ENCODE data around the gene CDC14B.
"Not testable (repeated sequence)": the region's sequence is repeated elsewhere in the genome, so short reads cannot be mapped to it uniquely, and the experiment has no call there.

Gene CDC14B

DNA sequence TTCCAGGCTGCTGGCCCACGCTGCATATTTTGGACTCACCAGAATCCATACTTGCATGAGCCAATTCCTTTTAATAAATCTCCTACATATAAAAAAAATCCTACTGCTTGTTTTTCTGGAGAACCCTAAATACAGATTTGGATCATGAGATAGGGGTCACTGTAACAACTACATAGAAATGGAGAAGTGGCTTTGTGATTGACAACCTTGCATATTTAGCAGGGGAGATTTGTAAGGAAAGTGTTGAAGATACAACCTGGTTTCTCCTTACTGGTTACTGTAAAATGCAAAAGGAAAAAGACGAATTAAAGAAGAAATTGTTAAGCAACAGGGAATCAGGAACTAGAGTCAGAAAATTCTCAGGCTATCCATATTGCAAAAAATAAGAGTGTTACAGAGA, 94.9 kb downstream of the CDC14B start:
- no peak for FAIRE-seq

GRCh38 chr9:96524045-96524444, 95.6 kb downstream of the CDC14B start:
- FAIRE-seq, result no peak

DNA sequence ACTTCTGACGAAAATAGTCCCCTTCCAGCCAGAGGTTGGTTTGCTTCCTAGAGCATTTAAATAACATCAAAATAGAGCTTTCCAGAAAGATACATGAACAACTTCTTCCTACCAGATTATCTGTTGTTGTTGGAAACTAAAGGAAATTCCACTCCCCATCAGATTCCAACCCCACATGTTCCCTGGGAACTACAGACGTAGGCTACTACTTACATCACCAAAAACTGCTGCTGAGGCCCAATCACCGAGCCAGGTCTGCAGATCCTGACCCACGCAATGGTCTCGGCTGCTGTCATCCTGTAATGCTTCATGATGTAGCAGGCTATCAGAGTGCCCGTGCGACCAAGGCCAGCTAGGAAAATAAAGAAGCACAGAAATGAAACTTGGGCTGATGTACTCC, 96.3 kb downstream of the CDC14B start:
- no peak for FAIRE-seq

- FAIRE-seq, result no peak
These were observed 97.3 kb downstream of the CDC14B start for GRCh38 chr9:96522366-96522765.

DNA sequence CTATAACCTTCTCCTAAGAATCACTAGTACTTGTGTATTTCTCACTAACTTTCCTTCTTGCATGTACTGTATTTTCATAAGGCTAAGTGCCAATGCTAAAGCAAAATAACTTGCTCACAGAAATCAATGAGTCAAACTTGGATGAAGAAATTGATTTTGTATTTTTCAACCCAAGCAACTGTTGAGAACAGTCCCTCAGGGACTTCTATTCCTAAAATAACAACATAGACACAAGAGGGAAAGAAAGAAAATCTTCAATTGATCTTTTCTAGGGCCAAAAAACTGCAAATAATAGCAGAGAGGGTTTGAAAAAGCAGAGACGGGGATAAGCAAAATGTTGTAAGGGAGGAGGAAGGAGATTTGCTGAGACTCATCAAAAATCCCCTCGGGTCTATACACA, 99.9 kb downstream of the CDC14B start:
- FAIRE-seq, result no peak

- FAIRE-seq, result no peak
These were observed 100.5 kb downstream of the CDC14B start for GRCh38 chr9:96519095-96519494.

DNA sequence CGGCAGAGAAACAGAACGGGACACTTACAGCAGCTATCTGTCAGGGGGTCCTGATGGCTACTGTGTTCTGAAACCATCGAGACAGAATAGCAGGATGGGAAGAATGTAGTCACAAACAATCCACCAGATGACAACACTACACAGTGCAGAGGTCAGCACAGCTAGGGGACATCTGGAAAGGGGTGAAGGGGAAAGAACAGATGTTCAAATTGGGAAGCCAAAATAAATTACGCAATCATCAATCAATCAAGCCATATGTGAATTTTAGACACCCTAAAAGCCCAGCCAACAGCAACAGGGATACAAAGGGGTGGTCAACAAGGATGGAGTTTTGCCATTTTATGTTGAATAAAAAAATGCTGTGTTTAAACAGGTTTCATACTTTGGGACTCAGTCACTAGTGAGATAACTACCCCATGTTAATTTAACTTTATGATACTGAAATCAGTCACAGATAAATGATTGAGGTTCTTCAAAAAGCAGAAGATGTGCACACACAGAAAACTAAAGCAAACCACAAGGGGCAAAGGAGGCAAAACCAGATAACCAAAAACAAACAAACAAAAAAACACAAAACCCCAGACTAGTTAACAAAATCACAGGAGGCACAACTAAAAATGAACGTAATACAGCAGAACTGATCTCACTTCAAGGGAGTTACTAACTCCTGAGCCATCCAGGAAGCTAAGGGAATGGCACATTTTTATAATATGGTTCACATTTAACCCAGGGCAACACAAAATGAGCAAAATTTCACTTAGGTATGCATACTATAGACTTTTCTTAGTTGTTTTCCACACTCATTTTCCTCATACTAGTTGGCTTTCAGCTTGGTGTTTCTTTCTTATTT, 103.8 kb downstream of the CDC14B start:
- no peak for FAIRE-seq

- no peak for FAIRE-seq
These were observed 104.9 kb downstream of the CDC14B start for GRCh38 chr9:96514800-96515158.

GRCh38 chr9:96514108-96514799, 105.4 kb downstream of the CDC14B start:
- no peak for FAIRE-seq

DNA sequence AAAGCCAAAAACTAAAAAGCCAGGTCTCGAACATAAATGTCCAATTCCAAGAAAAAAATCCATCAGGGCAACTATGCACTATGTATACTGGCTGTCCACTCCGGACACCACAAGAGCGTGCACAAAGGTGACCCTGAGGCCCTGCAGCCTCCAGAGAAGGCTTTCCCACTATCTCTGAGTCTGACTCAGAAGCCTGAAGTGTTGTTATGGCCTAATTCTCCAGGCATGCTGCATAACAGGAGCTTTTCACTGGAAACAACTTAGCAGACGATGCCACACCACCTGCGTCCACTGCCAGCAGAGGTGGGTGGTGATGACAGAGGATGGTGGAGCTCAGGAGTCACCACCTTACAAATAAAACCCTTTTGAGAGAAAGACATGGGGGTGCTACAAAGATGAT, 106.0 kb downstream of the CDC14B start:
- FAIRE-seq, result no peak

GRCh38 chr9:96512240-96512639, 107.4 kb downstream of the CDC14B start:
- FAIRE-seq, result no peak

DNA sequence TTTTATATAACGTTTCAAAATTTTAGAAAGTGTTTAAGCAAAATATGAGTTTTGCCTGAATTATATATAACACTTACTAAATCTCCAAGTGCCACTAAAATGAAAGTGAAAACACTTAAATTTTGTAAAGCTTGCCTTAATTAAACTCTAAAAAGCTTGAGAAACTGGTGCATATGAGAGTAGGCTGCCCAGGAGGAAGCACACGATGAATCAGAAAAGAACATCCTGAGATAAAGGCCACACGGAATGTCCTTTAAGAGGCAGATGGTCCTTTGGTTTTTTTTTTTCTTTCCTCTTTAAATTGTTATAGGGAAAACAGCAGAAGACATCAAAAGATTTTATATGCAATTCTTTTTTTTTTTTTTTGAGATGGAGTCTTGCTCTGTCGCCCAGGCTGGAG, 109.4 kb downstream of the CDC14B start:
- no peak for FAIRE-seq

DNA sequence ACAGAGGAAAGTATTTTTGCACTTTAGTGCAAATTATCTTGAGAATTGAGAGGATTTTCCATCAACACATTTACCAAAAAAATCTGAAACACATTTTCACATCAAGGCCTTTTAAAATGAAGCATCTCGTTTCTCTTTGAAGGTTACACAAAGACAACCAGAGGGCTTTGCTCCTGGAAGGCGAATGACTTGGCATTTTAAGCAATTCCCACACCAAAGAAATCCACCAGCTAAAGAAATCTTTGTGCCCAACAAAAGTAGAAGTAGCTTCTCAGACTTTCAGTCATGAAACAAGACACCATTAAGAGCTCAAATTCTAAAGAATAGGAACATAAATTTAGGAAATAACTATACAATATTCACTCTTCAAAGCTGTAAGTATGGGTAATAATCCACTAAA, 109.8 kb downstream of the CDC14B start:
- FAIRE-seq, result no peak

DNA sequence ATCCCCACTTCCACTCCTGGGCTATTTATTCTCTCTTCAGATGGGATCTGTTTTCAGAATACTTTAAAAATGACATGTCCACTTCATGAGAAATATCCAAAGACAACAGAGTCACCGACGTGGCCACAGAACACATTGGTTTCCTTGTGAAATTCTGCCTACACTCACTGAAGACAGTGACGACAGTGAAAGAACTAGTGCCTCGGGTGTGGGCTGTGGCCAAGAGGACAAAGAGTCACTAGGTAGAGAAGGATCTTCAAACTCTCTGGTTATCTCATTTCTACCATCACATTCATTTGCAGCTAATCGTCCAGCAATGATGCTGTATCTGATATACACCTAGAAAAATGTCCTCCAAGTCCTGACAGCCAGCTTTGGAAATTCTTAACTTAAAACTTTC, 110.6 kb downstream of the CDC14B start:
- FAIRE-seq, result no peak

DNA sequence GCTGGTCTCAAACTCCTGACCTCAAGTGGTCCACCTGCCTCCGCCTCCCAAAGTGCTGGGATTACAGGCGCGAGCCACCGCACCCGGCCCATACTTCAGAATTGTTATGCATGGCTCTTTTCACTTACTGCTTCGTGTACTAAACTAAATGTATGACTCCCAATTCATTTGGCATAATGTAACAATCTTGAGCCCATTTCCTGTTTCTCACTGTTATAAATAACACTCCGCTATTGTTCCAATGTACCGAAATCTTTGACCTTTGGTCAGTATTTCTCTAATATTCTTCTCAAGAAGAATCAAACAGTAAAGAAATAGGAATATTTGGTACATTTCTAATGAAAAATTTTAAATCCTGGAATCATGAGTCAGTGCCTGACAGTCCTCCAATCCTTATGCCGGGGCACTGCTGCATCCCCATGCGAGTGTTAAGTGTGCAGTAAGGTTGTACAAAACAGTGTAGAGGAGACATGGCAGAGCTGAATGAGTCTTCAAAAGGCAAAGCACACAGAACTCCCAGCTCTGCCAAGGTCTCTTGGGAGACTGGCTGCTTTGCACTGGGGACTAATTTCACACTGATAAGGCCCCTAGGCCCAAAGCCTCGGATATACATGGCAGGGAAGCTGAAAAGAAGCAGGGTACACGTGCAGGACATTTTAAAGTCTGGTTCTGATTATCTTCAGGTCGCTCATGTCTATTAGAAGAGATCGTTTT, 111.3 kb downstream of the CDC14B start:
- no peak for FAIRE-seq

DNA sequence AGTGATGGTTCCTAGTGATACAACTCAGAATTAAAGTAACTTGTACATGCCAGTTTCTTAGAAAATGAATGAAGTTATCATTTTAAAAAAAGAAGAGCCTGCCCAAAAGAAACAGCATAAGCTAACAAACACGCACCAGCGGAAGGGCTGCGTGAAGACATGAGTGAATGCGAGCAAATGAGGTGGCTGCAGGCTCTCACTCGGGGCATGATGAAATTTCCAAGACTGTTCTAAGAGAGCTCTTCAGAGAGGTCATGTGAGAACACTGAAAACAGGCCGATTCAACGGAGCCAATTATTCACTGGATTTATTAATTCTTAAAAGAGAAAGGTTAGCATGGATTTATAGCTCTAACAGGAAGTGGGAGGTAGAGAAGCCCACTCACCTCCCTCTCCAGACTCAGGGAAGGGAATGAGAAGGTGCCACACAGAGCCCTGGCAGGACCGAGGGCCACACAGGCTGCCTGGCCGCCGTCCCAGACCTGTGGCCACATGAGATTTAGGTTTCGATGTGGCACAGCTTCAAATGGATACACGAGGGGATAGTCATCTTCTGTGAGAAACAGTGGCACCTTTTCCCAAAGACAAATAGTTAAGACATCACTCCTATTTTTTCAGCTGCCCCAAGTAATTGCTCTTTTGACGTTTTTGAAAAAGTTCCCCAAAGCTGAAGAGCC, 114.2 kb downstream of the CDC14B start:
- no peak for FAIRE-seq

DNA sequence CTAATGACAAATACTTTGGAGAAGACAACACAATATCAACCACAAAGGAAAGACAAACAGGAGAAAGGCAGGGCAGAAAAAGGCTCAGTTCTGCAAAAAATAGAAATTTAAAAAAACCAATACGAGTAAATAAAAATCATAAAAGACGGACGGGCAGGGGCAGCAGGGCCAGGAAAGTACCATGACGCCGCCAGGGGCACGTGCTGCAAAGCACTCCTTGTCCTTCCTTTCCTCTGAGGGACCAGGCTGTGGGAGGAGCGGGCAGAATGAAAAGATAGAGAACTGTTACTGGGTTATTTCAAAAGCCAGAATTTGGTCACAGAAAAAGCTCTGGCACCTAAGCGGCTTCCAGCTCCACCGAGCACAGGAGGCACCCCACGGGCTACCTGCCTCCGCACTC, 115.7 kb downstream of the CDC14B start:
- FAIRE-seq, result no peak

DNA sequence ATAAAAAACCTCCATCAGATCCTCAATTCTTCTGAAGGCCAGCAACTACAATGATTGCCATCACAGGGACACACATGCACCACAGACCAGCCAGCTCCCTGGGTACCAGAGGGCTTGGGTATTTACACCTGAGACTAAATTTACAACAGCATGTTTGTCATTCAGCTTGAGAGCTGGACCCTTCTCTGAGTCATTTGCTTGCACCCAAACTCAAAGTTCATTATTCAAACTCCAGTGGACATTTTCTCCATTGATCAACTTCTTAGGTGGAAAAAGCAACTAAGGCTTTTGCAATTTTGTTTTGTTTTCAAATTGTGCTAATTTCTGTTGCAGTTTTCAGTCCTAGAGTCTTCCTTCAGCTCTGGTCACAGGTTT, 116.3 kb downstream of the CDC14B start:
- not testable (repeated sequence) for FAIRE-seq

GRCh38 chr9:96502539-96503373, 116.9 kb downstream of the CDC14B start:
- FAIRE-seq, result no peak

DNA sequence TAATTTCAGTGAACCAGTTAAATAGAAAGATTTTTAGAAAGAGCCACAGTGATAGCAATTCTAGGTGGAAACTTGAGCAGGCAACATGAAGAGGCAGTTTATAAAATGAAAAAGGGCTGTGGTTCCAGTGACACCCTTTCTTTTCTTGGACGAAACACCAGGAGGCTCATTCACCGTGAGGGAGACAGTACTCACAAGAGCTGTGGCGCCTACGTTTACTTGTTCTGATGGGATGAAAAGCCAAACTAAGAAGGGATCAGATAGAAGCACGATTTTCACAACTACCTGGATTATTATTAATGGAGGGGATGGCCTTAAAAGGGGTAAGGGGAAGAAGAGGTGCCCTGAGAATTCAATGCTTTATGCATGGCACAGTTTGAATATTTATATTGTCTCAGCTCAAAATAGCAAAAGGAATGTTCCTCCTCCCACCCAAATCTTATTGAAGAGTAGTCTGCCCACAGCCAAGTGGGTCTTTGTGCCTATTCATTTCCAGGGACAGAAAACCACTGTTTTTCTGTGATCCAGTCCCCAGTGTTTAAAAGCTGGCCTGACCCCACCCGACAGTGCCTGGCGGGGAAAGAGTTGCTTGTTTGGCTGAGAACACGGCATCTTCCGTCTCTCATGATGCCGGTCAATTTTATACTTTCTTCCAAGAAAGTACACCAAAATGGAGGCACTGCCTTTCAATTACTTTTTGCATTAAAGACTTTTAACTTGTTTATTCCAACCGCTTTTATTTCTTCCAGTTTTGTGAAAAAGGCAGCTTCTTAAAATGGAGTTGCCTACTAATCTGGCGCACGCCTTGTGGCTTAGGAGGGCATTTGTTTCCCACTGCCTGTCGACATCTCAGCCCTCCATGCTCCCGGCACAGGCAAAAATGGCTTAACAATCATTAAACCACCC, 117.8 kb downstream of the CDC14B start:
- FAIRE-seq, result no peak
